Measurements from ENCODE around the gene SELENOV.

Gene SELENOV

DNA sequence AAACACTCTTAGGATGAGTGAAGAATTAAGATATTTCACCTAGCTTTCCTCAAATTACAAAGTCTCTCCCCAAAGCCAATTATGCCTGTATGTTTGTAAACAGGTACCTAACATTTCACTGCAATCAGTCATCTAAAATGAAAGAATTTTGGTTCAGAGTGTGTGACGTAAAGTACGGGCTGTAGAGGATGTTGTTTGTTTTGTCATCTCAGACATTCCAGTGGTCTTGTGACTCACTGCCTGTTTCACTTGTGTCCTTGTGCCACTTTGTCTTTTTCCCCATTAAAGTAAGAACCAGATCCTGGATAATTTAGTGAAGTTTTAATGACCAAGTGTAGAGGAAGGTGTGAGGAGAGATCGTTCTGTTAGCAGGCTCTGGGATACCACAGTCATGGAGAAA lies 53.7 kb downstream of the SELENOV start:
- TF ChIP-seq RARB (CRISPR knock-in tag; IDR thresholded peaks at IDR 0.05) (no peak), OSR1 (CRISPR knock-in tag; IDR thresholded peaks at IDR 0.05) (no peak), ISL1 (CRISPR knock-in tag; IDR thresholded peaks at IDR 0.05) (no peak), PPARA (CRISPR knock-in tag; IDR thresholded peaks at IDR 0.05; ENCODE audit: borderline replicate concordance) (no peak), ZNF565 (CRISPR knock-in tag; conservative IDR thresholded peaks at IDR 0.05; ENCODE audit: low read depth) (no peak), ARNTL (CRISPR knock-in tag; IDR thresholded peaks at IDR 0.05; ENCODE audit: borderline replicate concordance, low read depth) (no peak), TOX (CRISPR knock-in tag; IDR thresholded peaks at IDR 0.05; ENCODE audit: borderline replicate concordance) (no peak), GLIS3 (CRISPR knock-in tag; IDR thresholded peaks at IDR 0.05) (no peak)
- TF ChIP-seq, protein P1, sequence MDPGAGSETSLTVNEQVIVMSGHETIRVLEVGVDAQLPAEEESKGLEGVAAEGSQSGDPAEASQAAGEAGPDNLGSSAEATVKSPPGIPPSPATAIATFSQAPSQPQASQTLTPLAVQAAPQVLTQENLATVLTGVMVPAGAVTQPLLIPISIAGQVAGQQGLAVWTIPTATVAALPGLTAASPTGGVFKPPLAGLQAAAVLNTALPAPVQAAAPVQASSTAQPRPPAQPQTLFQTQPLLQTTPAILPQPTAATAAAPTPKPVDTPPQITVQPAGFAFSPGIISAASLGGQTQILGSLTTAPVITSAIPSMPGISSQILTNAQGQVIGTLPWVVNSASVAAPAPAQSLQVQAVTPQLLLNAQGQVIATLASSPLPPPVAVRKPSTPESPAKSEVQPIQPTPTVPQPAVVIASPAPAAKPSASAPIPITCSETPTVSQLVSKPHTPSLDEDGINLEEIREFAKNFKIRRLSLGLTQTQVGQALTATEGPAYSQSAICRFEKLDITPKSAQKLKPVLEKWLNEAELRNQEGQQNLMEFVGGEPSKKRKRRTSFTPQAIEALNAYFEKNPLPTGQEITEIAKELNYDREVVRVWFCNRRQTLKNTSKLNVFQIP (CRISPR knock-in tag; IDR thresholded peaks at IDR 0.05; ENCODE audit: borderline replicate concordance, low read depth): no peak
- TF ChIP-seq, protein P2, sequence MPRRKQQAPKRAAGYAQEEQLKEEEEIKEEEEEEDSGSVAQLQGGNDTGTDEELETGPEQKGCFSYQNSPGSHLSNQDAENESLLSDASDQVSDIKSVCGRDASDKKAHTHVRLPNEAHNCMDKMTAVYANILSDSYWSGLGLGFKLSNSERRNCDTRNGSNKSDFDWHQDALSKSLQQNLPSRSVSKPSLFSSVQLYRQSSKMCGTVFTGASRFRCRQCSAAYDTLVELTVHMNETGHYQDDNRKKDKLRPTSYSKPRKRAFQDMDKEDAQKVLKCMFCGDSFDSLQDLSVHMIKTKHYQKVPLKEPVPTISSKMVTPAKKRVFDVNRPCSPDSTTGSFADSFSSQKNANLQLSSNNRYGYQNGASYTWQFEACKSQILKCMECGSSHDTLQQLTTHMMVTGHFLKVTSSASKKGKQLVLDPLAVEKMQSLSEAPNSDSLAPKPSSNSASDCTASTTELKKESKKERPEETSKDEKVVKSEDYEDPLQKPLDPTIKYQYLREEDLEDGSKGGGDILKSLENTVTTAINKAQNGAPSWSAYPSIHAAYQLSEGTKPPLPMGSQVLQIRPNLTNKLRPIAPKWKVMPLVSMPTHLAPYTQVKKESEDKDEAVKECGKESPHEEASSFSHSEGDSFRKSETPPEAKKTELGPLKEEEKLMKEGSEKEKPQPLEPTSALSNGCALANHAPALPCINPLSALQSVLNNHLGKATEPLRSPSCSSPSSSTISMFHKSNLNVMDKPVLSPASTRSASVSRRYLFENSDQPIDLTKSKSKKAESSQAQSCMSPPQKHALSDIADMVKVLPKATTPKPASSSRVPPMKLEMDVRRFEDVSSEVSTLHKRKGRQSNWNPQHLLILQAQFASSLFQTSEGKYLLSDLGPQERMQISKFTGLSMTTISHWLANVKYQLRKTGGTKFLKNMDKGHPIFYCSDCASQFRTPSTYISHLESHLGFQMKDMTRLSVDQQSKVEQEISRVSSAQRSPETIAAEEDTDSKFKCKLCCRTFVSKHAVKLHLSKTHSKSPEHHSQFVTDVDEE (CRISPR knock-in tag; IDR thresholded peaks at IDR 0.05): no peak
- ATAC-seq: no peak
